ENCODE data around the gene GNB2.

GNB2 gene

GRCh38 chr7:100630066-100630465 lies 43.5 kb upstream of the GNB2 start:
- H3K4me3 ChIP-seq (ENCODE audit: low read depth, low read length): no peak overlapping the region
- no peak for DNase-seq (ENCODE audit: low read depth, low spot score)
- TF ChIP-seq, protein P1, sequence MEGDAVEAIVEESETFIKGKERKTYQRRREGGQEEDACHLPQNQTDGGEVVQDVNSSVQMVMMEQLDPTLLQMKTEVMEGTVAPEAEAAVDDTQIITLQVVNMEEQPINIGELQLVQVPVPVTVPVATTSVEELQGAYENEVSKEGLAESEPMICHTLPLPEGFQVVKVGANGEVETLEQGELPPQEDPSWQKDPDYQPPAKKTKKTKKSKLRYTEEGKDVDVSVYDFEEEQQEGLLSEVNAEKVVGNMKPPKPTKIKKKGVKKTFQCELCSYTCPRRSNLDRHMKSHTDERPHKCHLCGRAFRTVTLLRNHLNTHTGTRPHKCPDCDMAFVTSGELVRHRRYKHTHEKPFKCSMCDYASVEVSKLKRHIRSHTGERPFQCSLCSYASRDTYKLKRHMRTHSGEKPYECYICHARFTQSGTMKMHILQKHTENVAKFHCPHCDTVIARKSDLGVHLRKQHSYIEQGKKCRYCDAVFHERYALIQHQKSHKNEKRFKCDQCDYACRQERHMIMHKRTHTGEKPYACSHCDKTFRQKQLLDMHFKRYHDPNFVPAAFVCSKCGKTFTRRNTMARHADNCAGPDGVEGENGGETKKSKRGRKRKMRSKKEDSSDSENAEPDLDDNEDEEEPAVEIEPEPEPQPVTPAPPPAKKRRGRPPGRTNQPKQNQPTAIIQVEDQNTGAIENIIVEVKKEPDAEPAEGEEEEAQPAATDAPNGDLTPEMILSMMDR (IDR thresholded peaks at IDR 0.05; ENCODE audit: low read depth, low read length): no peak
- in situ Hi-C loops (cut with HindIII; ENCODE audit: low sequenced_read_pairs): no loop called here

- peak overlapping the region; percentile 22 for H3K4me3 ChIP-seq (ENCODE audit: low read depth, low read length)
- in situ Hi-C loops (cut with HindIII; ENCODE audit: low sequenced_read_pairs): no loop called here
- peak; percentile 5 for DNase-seq (ENCODE audit: low read depth, low spot score)
- TF ChIP-seq, protein P1 (IDR thresholded peaks at IDR 0.05; ENCODE audit: low read depth, low read length): peak; percentile 32
Measured at GRCh38 chr7:100632951-100633717, 40.4 kb upstream of the GNB2 start.

DNA sequence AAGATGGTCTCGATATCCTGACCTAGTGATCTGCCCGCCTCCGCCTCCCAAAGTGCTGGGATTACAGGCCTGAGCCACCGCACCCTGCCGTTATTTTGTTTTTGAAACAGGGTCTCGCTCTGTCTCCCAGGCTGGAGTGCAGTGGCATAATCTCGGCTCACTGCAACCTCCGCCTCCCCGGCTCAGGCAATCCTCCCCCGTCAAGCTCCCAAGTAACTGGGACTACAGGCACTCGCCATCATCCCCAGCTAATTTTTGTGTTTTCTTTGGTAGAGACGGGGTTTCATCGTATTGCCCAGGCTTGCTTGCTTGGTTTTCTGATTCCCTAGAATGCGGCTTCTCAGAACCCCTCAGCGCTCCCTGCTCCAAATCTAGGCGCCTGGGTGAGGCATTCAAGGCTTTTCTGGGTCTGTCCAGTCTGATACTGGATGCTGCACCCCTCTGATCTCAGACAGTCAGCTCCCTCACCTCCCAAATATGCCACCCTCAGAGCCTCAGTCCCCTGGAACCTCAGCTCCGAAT lies 33.5 kb upstream of the GNB2 start:
- in situ Hi-C loops (cut with HindIII; ENCODE audit: low sequenced_read_pairs): no loop called here
- DNase-seq (ENCODE audit: low read depth, low spot score): no peak
- H3K4me3 ChIP-seq (ENCODE audit: low read depth, low read length): no peak overlapping the region
- TF ChIP-seq, protein P1 (IDR thresholded peaks at IDR 0.05; ENCODE audit: low read depth, low read length): no peak

- TF ChIP-seq, protein P1 (IDR thresholded peaks at IDR 0.05; ENCODE audit: low read depth, low read length): no peak
- in situ Hi-C loops (cut with HindIII; ENCODE audit: low sequenced_read_pairs): no loop called here
- DNase-seq (ENCODE audit: low read depth, low spot score): no peak
- no peak overlapping the region for H3K4me3 ChIP-seq (ENCODE audit: low read depth, low read length)
Measured at GRCh38 chr7:100640517-100641440, 32.8 kb upstream of the GNB2 start.

DNA sequence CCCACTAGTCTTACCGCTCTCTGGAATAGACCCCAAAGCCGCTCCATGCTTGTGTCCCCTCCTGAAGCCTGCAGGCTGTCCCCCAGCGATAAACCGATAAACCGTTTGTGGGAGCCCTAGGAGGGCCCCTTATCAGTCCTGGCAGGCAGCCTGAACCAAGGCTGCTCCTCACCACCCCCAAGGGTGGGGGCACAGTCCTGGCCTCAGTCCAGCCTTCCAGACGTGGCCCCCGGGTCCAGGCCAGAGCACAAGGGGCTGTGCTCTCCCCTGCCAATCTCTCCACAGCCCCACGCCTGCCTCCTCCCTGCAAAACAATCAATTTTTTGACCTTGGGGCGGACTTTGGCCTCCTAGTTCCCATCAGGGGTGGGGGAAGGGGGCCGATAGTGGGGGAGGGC lies 32.1 kb upstream of the GNB2 start, which contains the start of gene TFR2:
Gene TFR2 (minus strand): TSS at position 90 of the 397 bp plus-strand sequence. CDS start 43 bp downstream, at position 47.
- in situ Hi-C loops (cut with HindIII; ENCODE audit: low sequenced_read_pairs): no loop called here
- H3K4me3 ChIP-seq (ENCODE audit: low read depth, low read length): no peak within 1 kb of the TSS
- DNase-seq (ENCODE audit: low read depth, low spot score): no peak
- TF ChIP-seq, protein P1 (IDR thresholded peaks at IDR 0.05; ENCODE audit: low read depth, low read length): no peak

GRCh38 chr7:100641860-100642533 lies 31.5 kb upstream of the GNB2 start:
- no peak for DNase-seq (ENCODE audit: low read depth, low spot score)
- H3K4me3 ChIP-seq (ENCODE audit: low read depth, low read length): no peak overlapping the region
- TF ChIP-seq, protein P1 (IDR thresholded peaks at IDR 0.05; ENCODE audit: low read depth, low read length): no peak
- in situ Hi-C loops (cut with HindIII; ENCODE audit: low sequenced_read_pairs): no loop called here
